ENCODE measurements around the gene KDM2A. TPM values are rescaled to one million over a fixed set of nuclear protein-coding genes. Genes with fewer than 3 reads are reported as not detected.
A peak's percentile ranks its signal among the peaks of the same experiment; 100 is the strongest.

Gene KDM2A
- total and polyA plus RNA-seq, 2 of the 13 experiments (the other 11 are each of a cell fraction or from before 2014, with no cell fraction given): 31.3 to 31.4 TPM

- TF ChIP-seq, protein P1, sequence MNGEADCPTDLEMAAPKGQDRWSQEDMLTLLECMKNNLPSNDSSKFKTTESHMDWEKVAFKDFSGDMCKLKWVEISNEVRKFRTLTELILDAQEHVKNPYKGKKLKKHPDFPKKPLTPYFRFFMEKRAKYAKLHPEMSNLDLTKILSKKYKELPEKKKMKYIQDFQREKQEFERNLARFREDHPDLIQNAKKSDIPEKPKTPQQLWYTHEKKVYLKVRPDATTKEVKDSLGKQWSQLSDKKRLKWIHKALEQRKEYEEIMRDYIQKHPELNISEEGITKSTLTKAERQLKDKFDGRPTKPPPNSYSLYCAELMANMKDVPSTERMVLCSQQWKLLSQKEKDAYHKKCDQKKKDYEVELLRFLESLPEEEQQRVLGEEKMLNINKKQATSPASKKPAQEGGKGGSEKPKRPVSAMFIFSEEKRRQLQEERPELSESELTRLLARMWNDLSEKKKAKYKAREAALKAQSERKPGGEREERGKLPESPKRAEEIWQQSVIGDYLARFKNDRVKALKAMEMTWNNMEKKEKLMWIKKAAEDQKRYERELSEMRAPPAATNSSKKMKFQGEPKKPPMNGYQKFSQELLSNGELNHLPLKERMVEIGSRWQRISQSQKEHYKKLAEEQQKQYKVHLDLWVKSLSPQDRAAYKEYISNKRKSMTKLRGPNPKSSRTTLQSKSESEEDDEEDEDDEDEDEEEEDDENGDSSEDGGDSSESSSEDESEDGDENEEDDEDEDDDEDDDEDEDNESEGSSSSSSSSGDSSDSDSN (CRISPR knock-in tag; IDR thresholded peaks at IDR 0.05): peak; percentile 37; the same call in 1 of the 2 replicates
- no peak for TF ChIP-seq ZNF205 (CRISPR knock-in tag; IDR thresholded peaks at IDR 0.05)
- TF ChIP-seq ETV5 (CRISPR knock-in tag; IDR thresholded peaks at IDR 0.05; ENCODE audit: borderline replicate concordance): 0 out of 2 replicates have a peak, but pooled peaks have one; percentile 26
- TF ChIP-seq MED1 (CRISPR knock-in tag; IDR thresholded peaks at IDR 0.05): peak; percentile 10; the same call in 1 of the 2 replicates
- TF ChIP-seq CERS6 (CRISPR knock-in tag; IDR thresholded peaks at IDR 0.05): no peak
- TF ChIP-seq, protein P2, sequence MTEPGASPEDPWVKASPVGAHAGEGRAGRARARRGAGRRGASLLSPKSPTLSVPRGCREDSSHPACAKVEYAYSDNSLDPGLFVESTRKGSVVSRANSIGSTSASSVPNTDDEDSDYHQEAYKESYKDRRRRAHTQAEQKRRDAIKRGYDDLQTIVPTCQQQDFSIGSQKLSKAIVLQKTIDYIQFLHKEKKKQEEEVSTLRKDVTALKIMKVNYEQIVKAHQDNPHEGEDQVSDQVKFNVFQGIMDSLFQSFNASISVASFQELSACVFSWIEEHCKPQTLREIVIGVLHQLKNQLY (CRISPR knock-in tag; IDR thresholded peaks at IDR 0.05): no peak
- TF ChIP-seq ZNF232 (CRISPR knock-in tag; IDR thresholded peaks at IDR 0.05; ENCODE audit: borderline replicate concordance): 0 out of 2 replicates have a peak, but pooled peaks have one; percentile 20
- peak; percentile 42; the same call in 1 of the 2 replicates for TF ChIP-seq KDM5B (CRISPR knock-in tag; IDR thresholded peaks at IDR 0.05; ENCODE audit: borderline replicate concordance)
- TF ChIP-seq PBX3 (CRISPR knock-in tag; IDR thresholded peaks at IDR 0.05; ENCODE audit: borderline replicate concordance): 0 out of 2 replicates have a peak, but pooled peaks have one; percentile 24
- 0 out of 2 replicates have a peak, but pooled peaks have one; percentile 12 for TF ChIP-seq ZNF468 (CRISPR knock-in tag; IDR thresholded peaks at IDR 0.05)
- peak; percentile 19 for TF ChIP-seq ZFP91 (CRISPR knock-in tag; IDR thresholded peaks at IDR 0.05; ENCODE audit: borderline replicate concordance)
- TF ChIP-seq ZNF619 (CRISPR knock-in tag; IDR thresholded peaks at IDR 0.05): 0 out of 2 replicates have a peak, but pooled peaks have one; percentile 40
- TF ChIP-seq, protein P3, sequence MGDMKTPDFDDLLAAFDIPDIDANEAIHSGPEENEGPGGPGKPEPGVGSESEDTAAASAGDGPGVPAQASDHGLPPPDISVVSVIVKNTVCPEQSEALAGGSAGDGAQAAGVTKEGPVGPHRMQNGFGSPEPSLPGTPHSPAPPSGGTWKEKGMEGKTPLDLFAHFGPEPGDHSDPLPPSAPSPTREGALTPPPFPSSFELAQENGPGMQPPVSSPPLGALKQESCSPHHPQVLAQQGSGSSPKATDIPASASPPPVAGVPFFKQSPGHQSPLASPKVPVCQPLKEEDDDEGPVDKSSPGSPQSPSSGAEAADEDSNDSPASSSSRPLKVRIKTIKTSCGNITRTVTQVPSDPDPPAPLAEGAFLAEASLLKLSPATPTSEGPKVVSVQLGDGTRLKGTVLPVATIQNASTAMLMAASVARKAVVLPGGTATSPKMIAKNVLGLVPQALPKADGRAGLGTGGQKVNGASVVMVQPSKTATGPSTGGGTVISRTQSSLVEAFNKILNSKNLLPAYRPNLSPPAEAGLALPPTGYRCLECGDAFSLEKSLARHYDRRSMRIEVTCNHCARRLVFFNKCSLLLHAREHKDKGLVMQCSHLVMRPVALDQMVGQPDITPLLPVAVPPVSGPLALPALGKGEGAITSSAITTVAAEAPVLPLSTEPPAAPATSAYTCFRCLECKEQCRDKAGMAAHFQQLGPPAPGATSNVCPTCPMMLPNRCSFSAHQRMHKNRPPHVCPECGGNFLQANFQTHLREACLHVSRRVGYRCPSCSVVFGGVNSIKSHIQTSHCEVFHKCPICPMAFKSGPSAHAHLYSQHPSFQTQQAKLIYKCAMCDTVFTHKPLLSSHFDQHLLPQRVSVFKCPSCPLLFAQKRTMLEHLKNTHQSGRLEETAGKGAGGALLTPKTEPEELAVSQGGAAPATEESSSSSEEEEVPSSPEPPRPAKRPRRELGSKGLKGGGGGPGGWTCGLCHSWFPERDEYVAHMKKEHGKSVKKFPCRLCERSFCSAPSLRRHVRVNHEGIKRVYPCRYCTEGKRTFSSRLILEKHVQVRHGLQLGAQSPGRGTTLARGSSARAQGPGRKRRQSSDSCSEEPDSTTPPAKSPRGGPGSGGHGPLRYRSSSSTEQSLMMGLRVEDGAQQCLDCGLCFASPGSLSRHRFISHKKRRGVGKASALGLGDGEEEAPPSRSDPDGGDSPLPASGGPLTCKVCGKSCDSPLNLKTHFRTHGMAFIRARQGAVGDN (CRISPR knock-in tag; IDR thresholded peaks at IDR 0.05): peak; percentile 49
- no peak for TF ChIP-seq KMT2B (CRISPR knock-in tag; IDR thresholded peaks at IDR 0.05)
- TF ChIP-seq, protein P4, sequence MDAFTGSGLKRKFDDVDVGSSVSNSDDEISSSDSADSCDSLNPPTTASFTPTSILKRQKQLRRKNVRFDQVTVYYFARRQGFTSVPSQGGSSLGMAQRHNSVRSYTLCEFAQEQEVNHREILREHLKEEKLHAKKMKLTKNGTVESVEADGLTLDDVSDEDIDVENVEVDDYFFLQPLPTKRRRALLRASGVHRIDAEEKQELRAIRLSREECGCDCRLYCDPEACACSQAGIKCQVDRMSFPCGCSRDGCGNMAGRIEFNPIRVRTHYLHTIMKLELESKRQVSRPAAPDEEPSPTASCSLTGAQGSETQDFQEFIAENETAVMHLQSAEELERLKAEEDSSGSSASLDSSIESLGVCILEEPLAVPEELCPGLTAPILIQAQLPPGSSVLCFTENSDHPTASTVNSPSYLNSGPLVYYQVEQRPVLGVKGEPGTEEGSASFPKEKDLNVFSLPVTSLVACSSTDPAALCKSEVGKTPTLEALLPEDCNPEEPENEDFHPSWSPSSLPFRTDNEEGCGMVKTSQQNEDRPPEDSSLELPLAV (CRISPR knock-in tag; conservative IDR thresholded peaks at IDR 0.05; ENCODE audit: low read depth): no peak
Observed at GRCh38 chr11:67303835-67304411, 184.9 kb downstream of the KDM2A start (continued).
